NCI-H2196 treated with DMSO at 0.1 percent for 48 hours (cell line): Measurements from ENCODE around the gene UTS2R.
A peak's percentile ranks its signal among the peaks of the same experiment; 100 is the strongest.
"Not testable (repeated sequence)": the region's sequence is repeated elsewhere in the genome, so short reads cannot be mapped to it uniquely, and the experiment has no call there.

Experiments
- DNase-seq: peaks from one replicate; lab custom pipeline; 2025; ENCODE audit not compliant: unreplicated experiment; lab: John Stamatoyannopoulos, UW

The UTS2R gene

DNA sequence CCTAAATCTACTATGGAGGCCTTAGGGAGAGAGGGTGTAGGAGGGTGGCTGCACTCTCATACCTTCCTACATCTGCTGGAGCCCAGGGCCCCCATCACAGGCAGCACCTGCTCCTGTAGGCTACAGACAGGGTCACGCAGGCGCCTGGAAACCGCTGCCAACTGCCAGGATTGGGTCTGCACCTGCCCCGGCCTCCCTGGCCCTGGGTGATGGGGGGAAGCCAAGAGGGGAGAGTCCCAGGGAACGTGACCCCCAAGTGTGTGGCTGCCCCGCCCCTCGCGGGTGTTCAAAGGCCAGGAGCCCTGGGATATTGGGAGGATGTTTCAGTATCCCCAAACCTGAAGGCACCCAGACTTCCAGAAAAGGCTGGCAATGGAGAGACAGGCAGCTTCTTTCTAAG lies 18.1 kb upstream of the UTS2R start:
- DNase-seq = peak; percentile 41

DNA sequence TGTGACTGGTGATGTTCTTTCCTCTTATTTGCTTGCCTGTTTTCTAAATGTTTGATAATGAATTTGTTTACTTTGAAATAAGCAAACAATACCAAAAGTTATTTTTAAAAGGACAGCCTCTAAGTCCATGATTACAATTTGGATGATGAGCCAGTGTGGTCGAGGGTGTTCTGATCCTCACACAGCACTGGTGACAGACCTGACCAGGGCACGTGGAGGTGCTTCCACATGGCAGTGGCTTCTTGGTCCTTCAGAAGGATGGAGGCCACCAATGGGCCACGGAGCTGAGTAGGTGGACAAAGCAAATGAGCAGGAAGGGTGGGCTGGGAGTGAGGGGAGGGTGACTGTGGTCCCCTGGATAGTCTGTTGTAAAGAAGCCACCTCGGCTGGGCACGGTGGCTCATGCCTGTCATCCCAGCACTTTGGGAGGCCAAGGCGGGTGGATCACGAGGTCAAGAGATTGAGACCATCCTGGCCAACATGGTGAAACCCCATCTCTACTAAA lies 16.7 kb upstream of the UTS2R start:
- no peak for DNase-seq

DNA sequence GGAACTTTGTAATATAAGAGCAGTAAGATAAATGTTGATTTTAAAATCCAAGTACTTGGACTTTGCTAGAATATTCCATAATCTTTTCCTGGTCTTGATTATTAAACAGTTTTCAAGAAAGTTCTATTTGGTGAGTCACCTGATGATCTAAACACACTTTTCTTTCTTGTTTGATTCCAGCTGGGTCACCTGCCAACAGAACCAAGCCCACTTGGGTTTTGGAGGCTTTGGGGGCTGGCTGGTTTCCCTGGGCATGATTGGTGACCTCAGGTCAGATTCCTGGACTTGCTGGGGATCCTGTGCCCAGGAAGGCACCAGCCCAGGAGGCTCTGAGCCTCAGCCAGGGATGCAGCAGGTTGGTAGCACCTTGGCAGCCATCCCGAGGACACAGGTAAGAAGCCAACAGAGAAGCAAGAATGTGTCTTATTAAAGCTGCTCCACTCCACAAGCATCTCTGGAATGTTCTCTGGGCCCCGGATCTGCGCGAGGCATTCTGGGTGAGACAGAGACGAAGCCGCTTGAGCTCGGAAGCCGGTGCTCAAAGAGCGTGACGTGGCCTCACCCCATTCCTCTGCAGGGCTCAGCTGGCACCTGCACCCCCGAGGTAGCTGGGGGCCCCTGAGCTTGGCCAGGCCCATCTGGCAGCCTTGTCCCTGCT lies 15.7 kb upstream of the UTS2R start:
- no peak for DNase-seq

DNA sequence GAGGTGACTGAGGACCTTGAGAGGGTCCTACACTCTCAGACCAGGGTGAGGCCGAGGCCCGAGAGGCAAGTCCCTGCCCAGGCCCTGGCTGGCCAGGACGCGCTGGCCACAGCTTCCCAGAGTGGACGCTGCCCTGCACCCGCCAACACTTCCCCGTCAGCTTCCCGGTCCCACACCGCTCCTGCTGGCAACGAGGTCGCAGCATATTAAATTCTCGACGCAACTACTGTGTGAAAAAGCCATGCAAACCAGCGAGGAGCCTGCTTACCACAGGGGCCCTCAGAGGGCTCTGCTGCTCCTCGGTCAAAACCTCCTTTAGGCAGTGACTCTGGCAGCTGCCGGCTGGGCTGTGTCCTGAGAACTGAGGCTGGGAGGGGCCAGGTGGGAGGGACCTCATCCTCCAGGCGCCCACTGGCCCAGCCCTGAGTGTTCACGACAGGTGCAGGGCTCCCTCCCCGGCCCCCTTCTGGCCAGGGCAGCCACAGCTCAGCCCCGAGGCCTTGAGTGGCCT lies 14.7 kb upstream of the UTS2R start:
- DNase-seq = peak; percentile 76

DNA sequence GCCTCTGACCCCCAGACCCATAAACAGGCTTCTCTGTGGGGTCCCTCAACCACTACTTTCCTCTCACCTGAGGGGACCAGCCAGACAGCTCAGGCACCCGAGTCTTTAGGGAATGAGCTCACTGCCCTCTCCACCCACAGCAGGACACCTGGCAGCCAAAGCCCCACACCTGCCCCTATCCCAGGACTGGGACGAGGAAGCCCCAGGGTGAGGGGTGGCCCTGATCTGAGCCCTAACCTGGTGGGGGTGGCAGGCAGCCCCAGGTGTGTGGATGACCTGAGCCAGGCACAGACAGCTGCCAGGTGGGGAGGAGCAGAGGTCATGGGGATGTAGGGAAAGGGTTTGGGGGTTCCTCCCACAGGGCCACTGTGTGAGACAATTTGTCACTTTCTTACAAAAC lies 14.2 kb upstream of the UTS2R start:
- DNase-seq = no peak

DNA sequence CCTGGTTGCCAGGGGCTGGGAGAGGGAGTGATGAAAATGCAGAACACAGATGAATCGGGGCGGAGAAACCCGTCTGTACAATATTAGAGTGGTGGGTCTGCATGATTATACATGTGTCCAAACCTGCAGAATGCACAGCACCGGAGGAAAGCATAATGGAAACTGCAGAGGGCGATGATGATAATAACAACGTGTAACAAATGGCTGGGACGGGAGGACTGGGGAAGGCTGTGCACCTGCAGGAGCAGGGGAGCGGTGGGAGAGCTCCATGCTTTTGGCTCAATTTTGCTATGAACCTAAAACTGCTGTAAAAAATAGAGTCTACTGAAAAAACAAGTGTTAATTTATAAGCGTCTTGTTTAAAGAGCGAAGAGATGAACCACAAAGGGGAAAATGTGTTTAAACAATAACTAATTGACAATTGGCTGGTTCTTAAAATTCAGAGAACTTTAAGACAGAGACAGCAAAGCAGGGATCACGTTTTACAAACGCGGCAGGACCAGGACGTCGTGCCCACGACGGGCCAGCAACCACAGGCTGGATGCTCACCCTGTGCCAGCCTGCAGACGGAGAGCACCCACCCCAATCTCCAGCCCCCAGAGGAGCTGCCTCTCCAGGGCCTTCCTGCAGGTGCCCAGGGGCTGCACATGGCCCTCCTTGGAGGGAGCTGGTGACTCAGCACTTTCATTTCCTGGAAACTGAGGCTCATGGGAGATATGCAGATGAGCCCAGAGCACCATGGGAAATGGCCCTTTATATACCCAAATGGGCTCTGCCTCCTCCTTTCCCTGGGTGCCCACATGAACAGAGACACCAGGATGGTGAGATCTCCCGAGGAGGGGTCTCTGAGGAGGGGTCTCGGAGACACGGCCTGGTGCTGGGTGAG lies 12.9 kb upstream of the UTS2R start, which contains the start of gene TEX19:
TEX19 (plus strand) TSS at position 783 of the 886 bp plus-strand sequence. CDS start 2,904 bp downstream, outside the sequence.
- DNase-seq = no peak

DNA sequence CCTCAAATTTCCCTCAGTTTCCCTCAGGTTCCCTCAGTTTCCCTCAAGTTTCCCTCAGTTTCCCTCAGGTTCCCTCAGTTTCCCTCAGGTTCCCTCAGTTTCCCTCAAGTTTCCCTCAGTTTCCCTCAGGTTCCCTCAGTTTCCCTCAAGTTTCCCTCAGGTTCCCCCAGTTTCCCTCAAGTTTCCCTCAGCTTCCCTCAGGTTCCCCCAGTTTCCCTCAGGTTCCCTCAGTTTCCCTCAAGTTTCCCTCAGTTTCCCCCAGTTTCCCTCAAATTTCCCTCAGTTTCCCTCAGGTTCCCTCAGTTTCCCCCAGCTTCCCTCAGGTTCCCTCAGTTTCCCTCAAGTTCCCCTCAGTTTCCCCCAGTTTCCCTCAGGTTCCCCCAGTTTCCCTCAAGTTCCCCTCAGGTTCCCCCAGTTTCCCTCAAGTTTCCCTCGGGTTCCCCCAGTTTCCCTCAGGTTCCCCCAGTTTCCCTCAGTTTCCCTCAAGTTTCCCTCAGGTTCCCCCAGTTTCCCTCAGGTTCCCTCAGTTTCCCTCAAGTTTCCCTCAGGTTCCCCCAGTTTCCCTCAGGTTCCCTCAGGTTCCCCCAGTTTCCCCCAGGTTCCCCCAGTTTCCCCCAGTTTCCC lies 12.0 kb upstream of the UTS2R start:
- DNase-seq = not testable (repeated sequence)

DNA sequence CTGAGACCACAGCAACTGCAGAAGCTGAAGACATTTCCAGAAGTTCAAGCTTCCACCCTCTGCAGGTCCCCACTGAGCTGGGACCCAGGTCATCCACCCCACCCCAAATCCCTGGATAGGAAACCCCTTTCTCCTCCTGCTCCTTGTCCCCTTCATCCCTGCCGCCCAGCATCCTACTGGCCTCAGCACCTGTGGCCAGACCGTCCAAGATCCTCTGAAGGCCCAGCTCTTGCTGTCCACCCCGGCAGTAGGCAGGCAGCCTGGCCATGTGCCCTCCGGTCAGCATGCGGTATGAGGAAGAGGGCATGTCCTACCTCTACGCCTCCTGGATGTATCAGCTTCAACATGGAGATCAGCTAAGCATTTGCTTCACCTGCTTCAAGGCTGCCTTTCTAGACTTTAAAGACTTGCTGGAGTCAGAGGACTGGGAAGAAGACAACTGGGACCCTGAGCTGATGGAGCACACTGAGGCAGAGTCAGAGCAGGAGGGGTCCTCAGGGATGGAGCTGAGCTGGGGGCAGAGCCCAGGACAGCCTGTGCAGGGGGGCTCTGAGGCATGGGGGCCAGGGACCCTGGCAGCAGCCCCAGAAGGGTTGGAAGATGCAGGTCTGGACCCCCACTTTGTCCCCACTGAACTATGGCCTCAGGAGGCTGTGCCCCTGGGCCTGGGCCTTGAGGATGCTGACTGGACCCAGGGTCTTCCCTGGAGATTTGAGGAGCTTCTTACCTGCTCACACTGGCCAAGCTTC lies 9.5 kb upstream of the UTS2R start:
- DNase-seq = no peak

DNA sequence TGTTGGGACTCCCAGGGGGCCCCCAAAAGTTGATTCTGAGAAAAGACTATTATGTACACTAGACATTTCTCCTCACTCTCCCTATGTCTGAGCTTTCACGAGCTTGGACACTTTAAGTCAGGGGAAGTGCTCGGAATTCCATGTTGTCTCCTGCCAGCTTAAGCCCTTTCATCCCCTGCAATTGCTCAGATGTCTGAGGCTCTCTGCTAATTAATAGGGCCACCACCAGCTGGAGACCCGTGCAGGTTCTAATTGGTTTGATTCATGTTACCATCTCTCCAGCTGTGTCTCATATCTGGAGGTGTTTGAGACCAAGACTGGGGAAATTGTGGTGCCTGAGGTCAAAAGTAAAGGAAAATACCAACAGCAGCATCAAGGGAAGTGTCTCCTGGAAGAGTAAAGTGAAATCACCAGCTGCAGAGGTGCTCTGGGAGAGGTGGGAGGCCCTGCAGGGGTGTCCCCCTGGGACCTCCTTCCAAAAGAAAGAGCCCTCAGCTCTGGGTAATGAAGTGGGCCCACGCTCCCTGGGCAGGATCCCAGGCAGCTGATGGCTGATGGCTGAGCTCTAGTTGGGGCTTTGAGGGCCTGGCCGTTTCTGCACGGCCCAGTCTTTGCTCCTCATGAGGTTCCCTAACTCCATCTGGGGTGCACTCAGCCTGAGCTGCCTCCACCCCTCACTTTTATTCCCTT lies 5.8 kb upstream of the UTS2R start:
- DNase-seq = no peak

DNA sequence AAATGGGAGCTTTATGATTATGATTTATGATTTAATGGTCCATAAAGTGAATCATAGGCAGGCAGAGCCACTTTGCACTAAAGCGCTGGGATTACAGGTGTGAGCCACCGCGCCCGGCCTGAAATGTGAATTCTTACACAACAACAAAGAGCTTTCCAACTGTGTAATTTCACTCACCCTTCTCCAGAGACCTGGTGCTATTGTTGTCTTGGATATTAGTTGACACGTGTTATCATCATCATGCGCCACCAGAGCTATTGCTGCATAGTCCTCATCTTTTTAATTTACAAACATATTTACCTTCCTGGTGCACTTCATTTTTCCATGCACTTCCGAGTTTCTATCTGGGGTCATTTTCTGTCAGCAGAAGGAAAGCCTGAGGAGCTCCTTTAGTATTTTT lies 4.8 kb upstream of the UTS2R start:
- no peak for DNase-seq

DNA sequence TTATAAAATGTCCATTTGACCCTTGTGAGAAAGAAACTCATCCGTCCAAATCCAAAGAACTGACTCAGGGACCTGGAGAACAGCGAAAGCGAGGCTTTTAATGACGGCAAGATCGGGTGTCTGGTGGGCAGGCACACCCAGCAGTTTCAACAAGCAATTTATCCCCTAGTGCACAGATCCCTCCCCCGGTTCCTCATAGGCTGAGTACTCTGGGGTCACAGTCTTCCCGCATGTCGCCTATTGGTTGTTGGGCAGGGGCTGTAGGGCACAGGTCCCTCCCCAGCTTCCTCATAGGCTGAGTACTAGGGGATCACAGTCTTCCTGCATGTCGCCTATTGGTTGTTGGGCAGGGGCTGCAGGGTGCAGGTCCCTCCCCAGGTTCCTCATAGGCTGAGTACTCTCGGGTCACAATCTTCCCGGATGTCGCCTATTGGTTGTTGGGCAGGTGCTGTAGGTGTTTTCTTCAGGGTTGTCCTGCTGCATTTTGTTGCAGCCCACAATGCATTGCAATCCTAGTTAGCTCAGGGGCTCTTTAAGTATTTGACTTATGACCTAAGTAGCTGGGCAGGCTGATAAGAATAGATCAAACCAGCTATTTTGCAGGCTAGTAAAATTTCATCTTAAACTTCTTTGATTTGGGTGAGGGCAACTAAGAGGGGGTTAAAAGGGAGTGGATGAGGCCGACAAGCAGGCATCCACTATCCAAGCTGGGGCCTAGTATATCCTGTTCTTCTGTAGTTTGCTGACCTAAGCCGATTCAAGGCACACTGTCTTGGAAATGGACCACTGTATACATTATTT lies 3.6 kb upstream of the UTS2R start:
- peak; percentile 100 for DNase-seq

DNA sequence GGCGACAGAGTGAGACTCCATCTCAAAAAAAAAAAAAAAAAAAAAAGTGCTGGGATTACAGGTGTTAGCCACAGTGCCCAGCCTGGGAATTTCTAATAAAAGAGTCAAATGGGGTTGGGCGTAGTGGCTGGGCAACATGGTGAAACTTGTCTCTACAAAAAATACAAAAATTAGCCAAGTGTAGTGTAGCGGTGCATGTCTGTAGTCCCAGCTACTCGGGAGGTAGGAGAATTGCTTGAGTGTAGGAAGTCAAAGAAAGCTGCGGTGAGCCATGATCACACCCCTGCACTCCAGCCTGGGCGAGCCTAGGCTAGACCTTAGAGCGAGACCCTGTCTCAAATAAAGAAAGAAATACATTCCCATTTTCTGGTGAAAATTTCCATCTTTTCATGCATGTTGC lies 2.4 kb upstream of the UTS2R start:
- DNase-seq = no peak

DNA sequence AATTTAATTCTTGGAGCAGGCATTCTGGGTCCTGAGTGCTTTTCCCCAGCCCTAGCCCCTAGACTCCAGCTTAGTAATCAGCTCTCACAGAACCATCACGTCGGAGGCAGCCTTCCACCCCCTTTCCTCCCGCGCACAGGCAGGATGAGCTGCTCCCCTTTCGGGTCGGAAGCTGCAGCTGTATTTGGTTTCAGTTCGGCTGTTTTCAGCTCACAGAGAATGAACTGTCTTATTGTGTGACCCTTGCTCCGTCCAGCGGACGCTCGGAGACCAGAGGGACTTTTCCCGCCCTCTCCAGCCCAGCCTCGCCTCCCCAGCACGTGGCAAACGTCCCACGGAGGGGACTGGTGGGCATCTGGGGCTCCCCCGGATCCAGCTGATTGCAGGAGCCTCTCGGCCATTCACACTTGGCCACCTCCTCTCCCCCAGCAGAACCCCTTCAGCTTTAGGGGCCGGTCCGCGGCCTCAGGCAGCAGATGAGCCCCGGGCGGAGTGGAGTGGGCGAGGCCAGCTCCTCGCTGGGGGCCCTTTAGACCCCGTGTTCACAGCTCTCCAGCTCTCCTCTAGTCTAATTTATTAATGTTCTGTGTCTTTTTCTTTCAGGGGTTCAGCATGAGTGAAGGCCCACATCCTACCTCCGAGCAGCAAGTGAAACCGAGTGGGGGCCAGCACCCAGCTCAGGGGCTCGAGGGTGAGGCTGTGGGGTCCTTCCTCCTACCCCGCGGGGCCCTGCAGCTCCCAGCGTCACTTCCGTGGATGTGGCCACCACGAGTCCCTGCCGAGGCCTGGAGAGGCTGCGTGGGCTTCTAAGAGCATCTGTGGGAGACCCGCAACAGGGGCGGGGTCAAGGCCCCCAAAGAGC lies 863 bp upstream of the UTS2R start:
- DNase-seq = no peak

DNA sequence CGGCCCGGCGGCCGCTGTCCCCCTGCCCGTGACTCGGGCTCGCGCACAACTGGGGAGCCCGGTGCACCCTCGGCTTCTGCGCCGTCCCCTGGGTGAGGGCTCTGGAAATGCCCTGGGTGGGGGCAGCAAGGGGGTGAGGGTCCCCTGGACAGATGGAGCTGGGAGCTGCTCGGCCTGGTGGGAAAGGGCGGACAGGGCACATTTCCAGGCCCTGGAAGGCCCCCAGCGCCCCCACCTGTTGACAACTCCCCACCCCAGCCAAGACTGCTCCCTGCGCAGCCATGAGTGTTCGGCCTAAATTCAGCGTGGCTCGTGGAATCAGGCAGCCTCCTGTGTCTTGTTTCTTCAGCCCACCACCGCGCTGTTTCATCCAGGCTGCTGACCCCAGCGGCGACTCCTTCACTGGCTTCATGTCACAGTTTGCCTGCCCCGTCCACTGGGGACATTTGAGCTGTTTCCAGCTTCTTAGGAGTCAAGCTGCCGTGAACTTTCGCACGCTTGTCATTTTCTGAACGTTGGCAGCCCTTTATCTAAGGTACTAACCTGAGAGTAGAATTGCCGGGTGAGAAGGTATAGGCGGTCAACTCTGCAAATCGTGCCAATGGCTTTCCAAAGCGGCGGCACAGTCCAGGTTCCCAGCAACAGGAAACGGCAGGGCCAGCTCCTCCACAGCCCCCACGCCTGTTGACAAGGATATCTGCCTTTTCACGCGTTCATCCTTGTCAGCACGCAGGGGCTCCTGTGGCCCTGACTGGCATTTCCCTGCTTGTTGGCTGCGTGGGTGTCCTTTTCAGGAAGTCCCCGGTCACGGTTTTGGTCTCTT lies 895 bp downstream of the UTS2R start:
- DNase-seq = no peak

DNA sequence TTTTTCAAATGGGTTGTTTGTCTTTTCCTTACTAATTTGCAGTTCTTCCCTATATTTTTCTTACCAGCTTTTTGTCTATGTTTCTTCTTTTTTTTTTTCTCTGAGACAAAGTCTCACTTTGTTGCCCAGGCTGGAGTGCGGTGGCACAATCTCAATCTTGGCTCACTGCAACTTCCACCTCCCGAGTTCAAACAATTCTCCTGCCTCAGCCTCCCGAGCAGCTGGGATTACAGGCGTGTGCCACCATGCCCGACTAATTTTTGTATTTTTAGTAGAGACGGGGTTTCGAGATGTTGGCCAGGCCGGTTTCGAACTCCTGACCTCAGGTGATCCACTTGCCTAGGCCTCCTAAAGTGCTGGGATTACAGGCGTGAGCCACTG lies 1.5 kb downstream of the UTS2R start:
- DNase-seq = not testable (repeated sequence)

DNA sequence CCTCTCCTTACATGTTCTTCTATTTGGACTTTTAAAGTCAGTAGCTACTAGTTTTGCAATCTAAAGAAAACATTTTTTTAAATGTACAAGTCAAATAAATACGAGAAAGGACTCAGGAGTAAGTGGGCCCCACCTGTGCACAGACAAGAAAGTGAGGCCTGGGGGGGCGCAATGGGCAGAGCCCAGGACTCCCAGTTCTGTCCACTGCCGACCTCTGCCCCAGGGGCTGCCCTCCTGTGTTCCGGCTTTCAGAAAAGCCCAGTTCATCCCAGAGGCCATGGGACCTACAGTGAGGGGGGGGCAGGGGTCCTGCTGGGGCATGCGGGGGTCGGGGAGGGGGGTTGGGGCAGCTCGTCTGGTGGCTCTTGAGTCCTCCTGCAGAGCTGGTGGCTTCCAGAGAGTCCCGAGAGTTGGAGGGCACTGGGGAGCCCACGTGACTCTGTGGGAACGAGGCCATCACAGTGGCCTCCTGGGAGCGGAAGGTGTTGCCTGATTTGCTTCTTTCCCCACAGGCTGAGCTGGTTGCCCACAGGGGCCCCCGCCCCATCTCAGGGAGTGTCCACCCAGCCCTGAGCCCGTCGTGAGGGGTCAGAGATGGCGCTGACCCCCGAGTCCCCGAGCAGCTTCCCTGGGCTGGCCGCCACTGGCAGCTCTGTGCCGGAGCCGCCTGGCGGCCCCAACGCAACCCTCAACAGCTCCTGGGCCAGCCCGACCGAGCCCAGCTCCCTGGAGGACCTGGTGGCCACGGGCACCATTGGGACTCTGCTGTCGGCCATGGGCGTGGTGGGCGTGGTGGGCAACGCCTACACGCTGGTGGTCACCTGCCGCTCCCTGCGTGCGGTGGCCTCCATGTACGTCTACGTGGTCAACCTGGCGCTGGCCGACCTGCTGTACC lies 2.4 kb downstream of the UTS2R start:
- no peak for DNase-seq
